HG03521 (cell line): ENCODE data around the gene VWA7.

Experiments
- ATAC-seq: cut with Tn5 transposase; IDR thresholded peaks from one replicate; pipeline ENCODE4 v1.9.1; 2021; ENCODE audit warnings: mild to moderate bottlenecking, moderate library complexity; ENCODE audit not compliant: unreplicated experiment

Gene VWA7

DNA sequence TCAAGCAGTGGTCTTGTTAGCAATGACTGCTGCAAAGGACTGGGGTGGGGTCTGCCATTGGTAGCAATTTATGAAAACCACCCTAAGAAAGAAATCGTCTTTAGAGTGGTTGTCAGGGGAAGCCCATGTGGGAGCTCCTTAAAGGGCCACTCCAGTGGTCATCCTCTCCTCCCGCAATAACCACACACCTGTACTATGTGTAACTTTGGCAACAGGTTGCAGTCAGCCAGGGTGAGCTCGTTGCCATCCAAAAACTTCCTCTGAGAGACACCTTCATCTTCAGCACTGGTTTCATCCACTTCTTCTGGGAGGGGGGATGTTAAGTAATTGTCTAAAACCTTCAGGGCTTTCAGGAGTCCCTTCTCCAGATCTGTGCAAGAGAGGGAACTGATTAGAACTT lies 45.1 kb downstream of the VWA7 start:
- no peak for ATAC-seq

DNA sequence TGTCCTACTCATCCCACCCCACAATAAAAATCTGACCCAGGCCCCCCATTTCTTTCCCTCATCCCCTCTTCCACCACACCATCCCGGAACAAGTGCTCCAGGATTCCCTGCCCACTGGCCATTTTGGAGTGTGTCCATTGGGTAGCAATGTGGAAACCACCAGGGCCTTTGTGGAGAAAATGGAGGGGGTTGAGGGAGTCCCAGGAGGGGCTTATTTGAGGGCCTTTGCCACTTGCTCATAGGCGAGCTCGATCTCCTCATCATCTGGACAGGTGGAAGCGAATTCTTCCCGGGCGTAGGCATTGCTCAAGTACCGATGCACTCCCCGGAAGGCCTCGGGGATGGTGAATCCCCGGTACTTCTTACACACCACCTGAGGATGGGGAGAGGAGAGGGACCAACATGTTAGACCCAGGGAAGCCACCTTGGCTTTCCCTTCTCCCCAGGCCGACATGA lies 46.5 kb downstream of the VWA7 start:
- ATAC-seq = no peak

DNA sequence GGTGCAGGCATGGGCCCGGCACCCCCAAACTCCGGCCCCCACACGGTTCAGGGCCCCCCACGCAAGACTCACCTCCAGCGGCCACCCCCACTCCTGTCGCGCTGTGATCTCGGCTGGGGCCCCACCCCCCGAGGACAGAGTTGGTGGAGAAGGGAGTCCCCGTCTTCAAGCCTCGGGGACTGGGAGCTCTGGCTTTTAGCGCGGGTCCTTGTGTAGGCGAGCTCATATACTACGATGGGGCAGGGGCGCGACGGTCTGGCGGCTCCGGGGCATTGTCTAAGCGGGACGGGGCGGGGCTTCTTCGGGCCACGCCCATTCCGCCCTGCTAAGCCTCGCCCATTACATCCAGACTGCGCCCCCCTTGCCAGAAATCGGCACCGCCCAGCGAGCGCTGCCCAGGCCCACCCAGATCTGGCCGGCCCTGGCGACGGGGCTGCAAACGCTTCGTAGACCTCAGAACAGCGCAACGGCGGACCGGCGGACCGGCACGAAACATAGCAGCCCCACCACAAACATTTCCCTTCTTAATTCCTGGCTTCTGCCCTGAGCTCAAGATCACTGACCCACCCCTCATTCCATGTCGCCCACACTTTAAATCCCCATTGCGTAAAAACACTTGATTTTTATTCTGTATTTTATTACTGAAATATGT lies 47.0 kb downstream of the VWA7 start:
- peak; percentile 47 for ATAC-seq

DNA sequence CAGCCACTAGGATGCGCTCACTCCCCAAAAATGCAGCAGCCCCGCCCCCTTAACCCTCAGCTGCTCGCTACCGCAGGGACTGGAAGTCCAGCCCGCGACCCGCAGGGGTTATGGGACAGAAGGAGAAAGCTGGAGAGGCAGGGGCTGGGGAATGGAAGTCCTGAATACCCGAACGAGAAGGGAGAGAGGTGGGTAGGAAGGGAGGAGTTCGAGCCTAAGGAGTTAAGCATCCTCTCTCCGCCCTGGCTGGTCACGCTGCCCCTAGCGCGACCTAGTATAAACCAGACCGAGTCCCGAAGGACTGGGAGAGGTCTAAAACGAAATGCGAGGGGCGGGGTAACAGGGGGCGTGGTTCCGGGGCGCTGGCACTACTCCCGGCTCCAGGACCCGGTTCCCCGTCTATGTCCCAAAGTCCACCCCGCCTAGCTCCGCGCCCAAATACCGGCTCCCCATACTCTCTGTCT lies 47.6 kb downstream of the VWA7 start:
- ATAC-seq = peak; percentile 33

GRCh38 chr6:31728767-31729514 lies 48.2 kb downstream of the VWA7 start, which contains the start of gene DDAH2:
TSS of gene DDAH2 (minus strand) at chr6:31729299. CDS start at chr6:31729161, 138 bp downstream.
- no peak for ATAC-seq

GRCh38 chr6:31727717-31728671 lies 49.1 kb downstream of the VWA7 start:
- ATAC-seq = no peak

GRCh38 chr6:31727034-31727716 lies 50.0 kb downstream of the VWA7 start:
- no peak for ATAC-seq

GRCh38 chr6:31725502-31726350 lies 51.4 kb downstream of the VWA7 start:
- no peak for ATAC-seq

DNA sequence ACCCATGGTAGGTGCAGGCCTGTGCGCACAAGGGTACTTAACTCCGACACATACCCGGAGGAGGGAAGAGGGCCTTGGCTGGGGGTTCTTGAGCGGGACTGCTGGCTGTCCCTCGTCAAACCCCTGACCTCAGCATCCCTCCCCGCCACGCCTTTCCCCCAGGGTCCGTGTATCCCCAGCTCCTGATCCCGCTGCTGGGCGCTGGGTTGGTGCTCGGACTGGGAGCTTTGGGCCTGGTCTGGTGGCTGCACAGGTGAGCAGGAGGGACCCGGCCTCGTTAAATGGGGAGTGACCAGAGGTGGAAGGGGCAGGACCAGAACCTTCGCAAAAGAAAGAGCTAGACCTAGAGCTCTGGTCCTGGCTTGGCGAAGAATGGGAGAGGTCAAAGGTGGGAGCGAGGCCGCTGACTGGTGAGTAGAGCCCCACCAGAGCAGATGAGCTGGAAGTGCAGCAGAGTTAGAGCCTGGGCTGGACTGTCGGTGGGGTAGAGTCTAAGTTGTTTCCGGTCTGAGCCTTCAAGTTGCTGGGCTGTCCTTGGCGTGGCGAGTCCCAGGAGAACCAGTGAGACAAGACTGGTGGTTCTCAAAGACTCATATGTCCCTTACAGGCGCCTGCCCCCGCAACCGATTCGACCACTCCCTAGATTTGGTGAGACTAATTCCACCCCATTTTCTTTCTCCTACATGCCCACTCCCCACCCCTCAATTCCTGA lies 53.0 kb downstream of the VWA7 start:
- no peak for ATAC-seq

DNA sequence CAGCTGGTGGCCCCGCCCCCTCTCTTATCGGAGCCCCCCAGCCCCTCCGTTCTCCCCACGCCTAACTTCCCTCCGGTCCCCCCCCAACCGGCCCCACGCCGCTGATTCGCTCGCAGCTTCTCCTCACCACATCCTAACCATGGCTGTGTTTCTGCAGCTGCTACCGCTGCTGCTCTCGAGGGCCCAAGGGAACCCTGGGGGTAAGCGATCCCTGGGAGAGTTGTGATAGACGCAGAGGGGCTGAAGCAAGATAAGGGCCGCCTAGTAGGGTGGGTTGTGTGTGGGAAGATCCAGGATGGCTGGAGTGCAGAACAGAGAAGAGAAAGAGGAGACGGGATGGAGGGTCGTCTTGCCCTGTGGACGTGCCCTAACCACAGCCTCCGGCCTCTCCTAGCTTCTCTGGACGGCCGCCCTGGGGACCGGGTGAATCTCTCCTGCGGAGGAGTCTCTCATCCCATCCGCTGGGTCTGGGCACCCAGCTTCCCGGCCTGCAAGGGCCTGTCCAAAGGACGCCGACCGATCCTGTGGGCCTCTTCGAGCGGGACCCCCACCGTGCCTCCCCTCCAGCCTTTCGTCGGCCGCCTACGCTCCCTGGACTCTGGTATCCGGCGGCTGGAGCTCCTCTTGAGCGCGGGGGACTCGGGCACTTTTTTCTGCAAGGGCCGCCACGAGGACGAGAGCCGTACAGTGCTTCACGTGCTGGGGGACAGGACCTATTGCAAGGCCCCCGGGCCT lies 53.7 kb downstream of the VWA7 start, which contains the start of gene MPIG6B:
Gene MPIG6B (plus strand): TSS at position 129 of the 735 bp plus-strand sequence. CDS start 11 bp downstream, at position 140.
- no peak for ATAC-seq

DNA sequence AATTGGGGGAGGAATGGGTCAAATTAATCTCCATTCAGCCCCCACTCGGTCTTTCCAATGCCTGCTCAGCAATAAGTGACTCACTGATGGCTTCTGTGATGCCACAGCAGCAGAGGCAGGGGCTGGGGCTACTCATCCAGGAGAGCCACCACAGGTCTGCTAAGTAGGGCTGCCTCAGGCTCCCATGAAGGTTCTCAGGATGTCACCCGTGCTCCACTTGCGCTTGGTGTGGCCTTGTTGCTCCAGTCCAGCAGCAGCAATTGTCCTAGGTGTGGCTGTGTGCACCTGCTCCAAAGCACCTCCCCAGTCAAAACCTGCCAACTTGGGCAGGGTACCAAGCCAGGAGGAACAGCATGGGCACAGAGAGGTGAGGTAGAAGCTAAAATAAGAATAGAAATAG lies 55.0 kb downstream of the VWA7 start:
- no peak for ATAC-seq

DNA sequence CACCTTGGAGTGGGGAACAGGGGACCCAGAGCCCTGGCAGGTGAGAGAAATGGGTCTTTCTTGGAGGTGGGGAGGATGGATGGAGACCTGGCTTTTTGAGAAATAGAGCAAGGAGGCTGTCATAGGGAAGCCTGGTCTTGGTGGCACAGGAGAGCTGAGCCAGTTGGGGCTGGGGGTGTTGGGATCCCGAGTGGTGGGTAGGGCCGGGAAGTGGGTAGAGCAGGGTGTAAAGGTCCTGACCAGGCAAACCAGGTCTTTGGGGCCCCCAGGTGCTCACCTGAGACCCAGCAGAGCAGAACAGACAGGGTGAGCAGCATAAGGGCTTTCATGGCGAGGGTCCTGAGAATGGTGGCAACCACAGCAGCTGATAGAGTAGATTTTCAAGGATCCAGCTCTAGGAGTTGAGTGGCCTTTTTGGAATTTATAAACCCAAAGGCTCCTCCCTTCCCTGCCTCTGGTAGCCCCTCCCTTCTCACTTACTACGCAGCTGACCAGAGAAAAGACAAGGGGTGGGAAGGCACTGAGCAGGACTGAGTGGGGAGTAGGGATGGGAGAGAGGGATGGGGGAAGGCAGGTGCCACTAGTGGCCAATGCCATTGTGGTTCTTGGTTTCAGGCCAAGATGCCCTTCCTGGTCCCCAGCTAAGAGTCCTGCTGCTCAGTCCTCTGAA lies 55.6 kb downstream of the VWA7 start, which contains the start of gene LY6G6C:
Gene LY6G6C (minus strand): TSS at position 396 of the 670 bp plus-strand sequence. CDS start 67 bp downstream, at position 329.
- no peak for ATAC-seq

DNA sequence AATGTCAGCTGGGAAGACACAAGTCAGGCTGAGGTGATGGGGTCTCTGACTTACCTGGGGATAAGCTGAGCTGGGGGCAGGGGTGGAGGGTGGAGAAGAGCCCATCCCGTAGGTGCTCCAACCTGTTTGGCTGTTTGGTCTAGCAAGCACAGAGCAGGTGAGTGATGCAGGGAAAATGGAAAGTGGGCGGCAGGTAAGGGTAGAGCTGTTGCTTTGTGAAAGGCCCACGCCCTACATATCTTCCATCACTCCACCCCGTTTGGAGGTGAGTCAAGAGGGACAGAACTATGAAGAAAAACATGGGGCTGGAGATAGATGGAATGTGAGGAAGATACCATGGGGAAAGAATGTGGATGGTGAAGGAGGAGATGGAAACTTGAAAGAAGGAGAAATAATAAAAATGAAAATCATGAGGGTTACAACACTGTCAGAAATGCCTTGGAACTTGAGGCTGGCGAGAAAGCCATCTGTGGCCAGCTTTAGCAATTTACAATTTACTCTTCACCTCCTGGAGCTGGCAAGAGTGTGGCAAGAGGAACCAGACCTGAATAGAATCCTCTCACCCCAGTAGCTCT lies 56.8 kb downstream of the VWA7 start:
- ATAC-seq = no peak

DNA sequence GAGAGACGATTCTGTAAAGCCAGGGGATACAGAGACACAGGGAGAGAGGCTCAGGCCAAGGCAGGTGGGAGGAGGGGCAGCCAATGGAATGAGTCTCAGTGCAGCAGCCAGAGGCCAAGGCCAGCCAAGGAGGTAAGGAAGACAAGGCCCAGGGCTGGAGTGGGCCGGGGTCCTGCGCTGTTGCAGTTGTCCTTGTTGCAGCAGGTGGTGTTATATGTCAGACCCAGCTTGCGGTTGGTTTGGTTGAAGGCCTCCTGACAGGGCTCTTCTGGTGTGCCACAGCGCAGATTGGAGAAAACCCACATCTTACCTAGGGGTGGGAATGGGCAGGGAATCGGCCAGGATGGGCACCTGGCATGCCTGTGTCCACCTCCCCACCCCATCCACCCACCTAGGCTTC lies 58.1 kb downstream of the VWA7 start:
- ATAC-seq = no peak

DNA sequence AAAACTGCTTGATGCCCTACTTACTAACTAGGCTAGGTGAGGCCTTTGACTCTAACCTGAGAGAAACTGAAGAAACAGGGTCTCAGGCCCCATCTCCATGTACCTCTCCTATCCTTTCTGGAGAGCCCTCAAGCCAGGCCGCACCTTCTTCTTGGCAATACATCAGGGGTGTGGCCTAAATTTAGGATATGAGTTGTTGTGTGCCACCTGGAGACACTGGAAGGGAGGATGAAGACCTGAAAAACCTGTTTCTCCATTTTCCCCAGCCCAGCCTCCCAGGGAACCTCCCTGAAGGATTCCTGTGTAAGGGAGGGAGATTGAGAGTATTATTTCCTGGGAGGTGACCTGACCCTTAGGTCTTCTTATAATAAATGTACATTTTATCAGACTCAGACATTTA lies 58.9 kb downstream of the VWA7 start:
- ATAC-seq = no peak

- no peak for ATAC-seq
Observed at GRCh38 chr6:31717499-31718222, 59.5 kb downstream of the VWA7 start.
